C1 segment of cervical spinal cord (tissue), 14 donors: Measurements from ENCODE around the gene CCDC51.
"Not testable (repeated sequence)": the region's sequence is repeated elsewhere in the genome, so short reads cannot be mapped to it uniquely, and the experiment has no call there.

Experiments used
- DNase-seq, 14 donors: peaks; one replicate each; lab custom pipeline; 2025; lab: John Stamatoyannopoulos, UW

Gene CCDC51

DNA sequence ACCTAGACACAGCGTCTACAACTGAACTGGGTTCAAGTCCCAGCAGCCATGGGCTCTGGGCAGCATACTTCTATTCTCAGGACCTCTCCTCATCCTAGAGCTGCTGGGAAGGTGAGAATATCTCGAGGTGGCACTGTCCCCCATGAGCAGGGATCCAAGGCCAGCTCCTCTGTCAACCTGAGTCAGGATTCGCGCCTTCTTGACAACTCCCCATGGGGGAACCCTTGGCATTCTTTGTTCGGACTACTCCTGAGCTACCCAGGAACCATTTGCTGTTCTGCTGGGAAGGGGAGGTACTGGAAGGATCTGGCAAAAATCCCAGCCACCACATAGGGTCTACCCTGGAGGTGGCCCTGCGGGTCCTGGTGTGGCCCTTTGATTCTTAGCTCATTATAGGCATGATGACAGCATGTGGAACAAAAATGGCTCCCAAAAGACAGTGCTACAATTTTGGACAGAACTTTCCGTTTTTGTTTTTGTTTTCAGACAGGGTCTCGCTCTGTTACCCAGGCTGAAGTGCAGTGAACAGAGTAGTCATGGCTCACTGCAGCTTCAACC lies 32.3 kb downstream of the CCDC51 start:
- no peak for DNase-seq

DNA sequence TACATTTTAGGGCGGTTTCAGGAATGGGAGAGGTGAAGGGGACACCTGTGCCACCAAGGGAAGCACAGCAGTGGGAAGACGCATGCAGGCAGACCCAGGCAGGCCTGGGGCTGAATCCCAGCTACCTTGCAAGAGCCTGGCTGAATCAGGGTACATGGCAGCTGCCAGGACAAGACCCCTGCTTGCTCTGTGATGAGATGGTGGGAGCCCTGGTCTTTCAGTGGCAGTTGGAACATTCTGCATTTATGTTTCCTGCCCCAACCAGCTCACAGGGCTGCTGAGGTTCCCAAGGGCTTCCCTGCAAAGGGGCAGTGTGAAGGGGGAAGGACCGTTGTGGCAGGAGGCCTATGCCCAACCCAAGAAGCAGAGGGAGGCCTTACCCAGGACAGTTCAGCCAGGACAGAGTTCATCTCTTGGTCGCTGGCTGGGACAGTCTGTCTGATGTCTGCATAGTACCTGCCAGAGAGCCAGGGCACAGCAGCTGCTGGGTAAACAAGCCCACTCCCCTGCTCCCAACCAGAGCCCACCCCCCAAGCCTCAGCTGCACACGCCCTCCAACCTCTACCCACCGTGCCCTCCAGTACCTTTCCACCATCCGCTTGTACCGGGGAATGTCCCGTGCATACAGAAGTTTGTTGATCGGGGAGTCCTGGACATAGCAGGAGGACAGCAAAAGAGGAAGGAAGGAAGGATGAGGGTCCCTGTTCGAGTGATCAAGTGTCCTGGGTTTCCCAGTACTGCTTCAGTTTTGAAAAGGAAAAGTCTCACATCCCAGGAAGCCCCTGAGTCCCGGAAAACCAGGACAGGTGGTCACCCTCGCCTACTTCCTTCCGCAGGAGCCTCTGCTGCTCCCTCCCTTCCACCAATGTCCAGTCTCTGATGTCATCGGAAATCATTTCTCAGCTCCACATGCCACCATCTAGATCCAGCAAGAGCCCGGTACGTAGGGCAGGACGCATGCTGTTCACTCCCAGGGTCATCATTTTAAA lies 33.2 kb downstream of the CCDC51 start:
- no peak for DNase-seq

DNA sequence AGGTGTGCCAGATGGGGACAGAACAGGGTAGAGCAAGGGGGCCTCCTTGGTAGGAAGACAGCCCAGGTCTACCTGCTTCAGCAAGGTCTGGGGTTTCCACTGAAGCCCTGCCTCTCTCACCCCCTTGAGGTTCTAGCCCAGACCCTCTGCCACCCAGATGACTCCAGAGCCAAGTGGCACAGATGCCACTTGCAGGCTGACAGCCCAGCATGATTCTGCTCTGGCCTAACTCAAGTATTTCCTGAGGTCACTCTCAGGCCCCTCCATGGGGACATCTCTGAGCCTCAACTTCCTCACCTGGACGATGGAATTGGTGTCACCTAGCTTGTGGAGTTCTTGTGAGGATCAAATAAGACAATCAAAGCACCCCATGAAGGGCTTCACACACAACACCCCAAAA lies 33.9 kb downstream of the CCDC51 start:
- DNase-seq, result no peak

DNA sequence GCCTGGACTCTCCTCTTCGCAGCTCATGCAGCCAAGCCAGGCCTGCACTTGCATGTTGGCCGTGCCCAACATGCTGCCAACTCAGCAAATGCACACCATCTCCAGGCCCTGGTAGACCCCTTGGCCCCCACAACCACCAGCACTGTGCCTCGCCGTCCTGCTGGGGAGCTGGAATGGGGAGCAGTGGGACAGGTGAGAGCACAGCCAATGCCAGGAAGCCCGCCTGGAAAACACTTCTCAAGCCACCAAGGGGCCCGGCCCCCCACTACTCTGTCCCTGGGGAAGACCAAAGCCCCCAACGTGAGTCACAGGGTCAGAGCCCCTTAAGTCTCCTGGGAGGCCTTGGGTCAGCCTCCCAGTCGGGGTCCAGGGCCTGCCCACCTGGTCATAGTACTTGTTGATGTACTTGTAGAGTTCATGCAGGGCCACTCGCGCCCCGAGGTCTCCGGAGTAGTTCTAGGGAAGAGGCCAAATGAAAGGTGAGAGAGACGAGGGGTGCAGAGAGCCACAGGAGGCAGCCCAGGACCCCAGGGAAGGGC lies 34.5 kb downstream of the CCDC51 start:
- no peak for DNase-seq

DNA sequence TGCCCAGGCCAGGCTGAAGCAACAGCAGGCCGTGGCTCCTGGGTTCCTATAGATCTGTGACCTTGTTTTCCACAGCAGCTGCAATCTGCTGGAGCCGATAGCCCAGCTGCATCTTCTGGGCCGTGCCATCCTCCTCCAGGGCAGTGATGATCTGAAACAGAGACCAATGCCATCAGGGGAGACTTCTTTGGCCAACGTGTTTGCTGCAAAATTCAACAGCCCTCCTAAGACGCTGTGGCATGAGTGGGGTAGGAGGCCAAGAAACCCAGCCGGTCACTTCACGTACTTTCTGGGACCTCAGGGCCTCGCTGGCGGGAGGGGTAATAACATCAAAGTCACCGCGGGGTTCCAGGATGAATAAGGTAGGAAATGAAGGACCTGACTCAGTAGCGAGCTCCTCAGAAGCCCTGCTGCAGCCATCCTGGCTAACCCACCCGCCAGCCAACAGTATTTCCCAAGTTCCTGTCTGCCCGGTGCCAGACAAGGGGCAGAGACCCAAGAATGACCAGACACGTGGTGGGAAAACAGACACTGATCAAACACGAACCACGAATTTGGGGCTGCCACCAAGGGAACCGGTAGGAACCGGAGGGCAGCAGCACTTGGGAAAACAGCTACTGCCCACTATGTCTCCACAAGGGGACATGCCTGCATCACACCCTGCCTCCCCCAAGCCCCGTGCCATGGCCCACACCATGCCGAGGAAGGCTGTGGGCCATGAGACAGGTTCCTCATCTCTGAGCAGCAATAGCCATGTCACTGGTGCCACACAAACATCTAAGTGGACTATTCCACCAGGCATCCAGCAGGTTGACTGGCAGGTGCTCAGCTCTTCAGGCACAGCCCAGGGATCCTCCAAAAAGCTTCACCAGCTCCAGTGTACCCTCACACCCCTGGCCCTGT lies 35.2 kb downstream of the CCDC51 start:
- DNase-seq, result peak in 1 of 14 donors; percentile 38

DNA sequence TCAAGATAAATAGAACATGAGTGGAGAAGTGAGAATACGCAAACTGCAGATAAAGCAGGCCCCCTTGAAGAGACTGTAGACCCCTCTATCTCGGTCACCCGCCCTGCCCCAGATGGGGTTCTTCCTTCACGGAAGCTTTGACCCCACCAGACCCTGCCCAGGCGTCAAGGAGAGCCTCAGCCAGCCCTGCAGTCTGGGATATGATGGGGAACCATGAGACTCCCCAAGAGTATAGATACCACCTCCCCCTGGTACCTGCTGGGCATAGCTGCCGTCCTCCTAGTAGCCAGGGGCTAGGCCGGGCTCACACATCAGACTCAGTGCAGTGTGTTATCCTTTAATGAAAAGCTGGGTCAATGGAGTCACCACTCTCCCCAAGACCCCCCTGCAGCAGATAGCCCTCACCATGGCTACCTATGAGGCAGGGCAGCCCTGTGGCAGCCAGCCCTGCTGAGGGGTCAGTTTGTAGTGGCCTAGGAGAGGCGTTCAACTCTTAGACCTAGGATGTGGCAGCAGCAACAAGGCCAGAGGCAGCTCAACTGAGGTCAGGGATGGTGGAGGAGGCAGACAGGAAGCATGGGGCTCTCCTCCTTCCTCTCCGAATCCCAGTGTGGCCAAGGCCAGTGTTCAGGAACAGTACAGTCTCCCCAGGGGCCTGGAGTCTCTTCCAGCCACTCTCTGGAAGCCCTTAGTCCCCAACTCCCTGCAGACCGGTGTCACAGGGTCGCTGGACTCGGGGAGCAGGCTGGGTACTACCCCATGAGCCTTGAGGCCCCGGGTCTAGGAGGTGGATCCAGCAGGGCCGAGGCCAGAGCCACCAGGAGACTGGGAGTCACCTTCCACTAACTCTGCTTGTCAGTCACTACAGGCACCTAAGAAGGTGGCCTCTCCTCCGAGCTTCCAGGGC lies 36.1 kb downstream of the CCDC51 start:
- no peak for DNase-seq

DNA sequence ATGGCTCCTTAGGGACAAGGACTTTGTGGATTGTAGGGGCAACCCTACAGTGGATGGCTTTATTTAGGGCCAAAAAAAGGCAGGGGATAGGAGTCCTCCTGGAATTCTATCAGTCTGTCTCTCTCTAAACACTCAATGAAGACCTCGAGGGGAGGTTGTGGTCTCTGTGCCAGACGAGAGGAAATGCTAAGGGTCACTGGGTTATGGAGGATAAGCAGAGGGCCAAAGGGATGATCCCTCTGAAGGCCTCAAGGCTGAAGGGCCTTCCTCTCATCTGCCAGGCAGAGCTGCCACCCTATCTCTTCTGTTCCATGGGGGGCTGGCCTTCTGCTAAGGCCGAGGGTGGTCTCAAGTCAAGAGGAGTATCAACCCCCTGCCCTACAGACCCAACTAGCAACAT lies 37.0 kb downstream of the CCDC51 start:
- DNase-seq, result no peak

DNA sequence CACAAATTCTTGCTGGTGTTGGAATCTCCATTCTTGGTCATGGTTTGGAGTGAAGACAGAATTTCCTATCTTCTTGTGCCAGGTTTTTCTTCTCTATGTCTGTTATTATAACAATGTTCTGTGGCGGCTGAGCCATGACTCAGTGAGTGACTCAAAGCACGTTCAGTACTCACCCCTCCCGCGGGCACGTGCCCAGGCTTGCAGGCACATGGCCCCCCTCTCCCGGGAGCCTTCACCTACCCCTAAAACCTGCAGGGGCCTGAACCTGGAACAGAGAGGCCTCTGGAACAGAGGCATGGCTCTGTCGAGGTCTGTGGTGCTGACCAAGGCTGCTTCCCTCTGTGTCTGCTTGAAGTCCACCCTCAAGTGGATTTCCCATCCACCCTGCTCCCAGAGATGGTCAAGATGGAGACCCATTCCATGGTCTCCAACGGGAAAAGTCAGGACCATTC lies 37.6 kb downstream of the CCDC51 start:
- DNase-seq, result peak in 2 of 14 donors; percentile 13 to 43

DNA sequence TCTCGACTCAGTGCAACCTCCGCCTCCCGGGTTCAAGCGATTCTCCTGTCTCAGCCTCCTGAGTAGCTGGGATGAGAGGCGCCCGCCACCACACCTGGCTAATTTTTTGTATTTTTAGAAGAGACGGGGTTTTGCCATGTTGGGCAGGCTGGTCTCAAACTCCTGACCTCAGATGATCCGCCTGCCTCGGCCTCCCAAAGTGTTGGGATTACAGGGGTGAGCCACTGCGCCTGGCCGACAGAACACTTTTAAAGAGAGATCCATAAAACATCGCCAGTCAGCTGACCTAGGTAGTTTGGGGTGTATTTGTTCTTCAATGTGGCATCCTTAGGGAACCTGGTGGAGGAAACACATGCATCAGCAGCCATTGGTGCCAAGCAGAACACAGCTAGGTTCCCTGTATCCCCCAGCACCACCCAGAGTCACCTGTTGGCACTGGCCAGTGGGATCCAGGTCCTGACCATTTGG lies 38.5 kb downstream of the CCDC51 start:
- DNase-seq, result not testable (repeated sequence)

DNA sequence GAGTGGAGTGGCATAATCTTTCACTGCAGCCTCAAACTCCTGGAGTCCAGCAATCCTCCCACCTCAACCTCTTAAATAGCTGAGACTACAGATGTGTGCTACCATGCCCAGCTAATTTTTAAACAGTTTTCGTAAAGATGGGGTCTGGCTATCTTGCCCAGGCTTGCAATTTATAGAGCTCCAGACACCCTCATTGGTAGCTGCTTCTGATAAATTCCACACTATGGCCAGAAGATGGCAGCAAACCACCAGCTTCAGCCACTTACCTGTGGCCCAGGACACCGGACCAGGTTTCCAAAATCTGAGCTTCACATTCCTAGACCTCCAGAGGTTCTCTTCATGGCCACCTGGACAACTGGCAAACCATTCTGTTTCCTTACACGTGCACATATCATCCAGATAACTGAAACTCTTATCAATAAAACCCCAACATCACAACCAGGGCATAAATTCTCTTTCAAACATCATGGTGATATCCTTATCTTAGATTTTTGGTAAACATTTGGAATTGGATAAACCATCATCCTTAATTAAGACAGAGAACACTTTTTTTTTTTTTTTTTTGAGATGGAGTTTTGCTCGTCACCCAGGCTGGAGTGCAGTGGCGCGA lies 39.0 kb downstream of the CCDC51 start:
- peak in 5 of 14 donors; percentile 19 to 59 (median 30) for DNase-seq

DNA sequence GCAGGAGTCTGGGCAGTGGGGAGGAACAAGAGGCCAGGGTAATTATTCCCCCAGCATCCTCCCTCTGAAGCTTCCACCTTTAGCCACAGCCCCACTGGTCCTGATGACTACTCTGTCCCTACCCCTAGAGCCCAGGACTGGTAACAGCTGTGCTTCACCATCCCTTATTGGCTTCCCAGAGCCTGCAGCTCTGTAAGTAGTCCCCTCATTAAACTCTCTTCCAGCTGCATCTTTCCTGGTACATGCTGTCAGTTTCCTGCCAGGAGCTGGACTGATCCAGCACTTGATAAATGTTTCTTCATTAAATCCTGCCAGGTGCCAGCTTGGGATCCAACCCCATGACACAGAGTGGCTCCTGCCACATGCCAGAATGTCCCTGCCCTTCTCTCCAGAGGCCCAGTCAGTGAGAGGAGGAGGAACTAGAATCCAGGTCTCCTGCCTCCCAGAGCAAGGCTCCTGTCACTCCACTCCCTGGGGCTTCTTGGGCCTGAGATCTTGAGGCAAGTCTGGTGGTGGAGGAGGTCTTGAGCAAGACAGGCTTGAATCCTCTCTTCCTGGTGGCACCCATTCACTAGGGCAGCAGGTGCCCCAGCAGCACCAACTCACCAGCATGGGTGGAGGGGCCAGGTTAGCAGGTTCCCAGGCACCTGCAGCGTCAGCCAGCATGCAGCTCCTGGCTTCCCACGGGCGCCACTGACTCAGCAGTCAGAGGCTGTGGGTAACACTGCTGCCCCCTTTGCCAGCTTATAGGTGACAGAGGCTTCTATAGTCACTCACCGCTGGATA lies 40.3 kb downstream of the CCDC51 start:
- DNase-seq, result no peak

DNA sequence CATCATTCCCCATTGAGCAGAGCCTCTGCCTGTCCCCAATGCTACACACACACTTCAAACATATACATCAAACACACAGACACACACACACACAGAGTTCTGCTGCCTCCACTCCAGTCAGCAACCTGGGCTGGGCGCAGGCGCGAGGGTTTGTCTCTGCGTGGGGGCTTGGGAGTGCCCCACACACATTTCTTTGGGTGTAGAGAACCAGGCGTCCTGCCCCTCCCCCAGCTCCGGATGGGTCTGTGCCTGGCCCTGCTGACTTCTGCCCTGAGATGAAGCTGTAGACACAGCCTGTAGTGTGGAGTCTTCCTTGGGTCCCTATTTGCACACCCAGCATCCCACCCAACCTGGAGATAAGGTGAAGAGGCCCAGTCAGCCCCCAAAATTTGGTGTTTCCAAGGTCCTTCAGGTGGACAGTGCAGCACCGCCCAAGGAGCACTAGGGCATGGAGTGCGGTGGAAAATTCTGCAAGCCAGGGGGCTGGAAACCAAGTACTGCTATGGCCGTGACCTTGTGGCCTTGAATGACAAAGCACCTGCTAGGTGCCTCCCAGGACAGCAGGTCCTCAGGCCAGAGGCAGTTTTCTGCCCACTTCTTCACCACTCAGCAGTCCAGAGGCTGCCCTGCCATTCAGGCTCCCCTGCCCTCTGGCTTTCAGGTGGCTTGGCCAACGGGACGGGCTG lies 41.1 kb downstream of the CCDC51 start:
- no peak for DNase-seq

DNA sequence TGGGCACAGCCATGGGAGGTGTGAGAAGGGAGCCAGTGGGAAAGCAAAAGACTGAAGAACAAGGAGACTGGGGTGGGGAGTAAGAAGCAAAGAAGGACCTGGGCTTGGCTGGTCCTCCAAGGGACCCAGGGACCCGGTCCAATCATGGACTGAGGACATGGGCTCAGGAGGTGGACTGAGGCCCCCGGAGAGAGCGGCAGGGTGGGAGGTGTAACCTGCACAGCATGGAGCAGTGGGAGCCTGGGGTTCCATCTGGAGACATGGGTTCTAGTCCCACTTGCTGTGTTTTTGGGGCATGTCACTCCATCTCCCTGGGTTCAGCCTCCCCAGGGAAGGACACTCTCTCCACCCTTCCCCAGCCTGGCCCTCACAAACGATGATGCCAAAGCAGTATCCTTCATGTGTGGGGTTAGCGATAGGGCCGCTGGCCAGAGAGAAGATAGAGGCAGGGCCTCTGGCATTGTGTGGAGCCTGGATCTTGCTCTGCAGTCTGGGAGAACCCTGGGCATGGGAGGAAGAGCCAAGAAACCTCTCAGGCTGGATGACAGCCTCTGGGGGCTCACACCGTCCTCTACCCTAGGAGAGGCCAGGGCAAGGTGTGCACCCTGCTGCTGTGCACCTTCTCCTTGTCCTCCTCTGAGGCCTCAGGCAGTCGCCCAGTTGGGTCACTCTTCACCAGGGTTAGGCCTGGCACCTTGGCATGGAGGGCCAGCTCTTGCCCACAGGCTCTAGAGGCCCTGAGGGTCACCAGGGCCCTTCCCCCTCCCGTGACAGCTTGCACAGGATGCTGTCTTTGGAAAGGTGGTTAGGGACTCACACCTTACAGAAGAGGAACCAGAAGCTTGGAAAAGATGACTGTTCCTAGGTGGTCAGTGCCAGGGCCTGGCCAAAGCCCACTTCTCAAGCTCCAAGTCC lies 41.9 kb downstream of the CCDC51 start:
- DNase-seq, result no peak

DNA sequence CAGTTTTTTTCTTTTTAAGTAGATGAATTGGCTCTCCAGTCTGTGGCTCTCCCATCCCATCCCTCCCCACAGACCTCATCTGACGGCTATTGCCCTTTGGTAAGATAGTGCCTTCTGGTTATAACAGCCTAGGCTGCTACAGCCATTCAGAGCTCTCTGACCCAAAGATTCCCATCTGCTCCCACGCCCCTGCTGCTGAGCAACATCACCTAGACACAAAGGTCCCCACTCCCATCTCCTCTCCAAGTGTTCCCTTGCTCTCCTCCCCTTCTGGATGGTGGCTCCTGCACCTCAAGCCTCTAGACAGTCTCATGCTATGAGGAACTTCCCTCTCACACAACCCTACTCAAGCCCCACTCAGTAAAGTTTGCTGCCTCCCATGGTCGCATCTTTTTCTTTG lies 44.2 kb downstream of the CCDC51 start:
- DNase-seq, result no peak

DNA sequence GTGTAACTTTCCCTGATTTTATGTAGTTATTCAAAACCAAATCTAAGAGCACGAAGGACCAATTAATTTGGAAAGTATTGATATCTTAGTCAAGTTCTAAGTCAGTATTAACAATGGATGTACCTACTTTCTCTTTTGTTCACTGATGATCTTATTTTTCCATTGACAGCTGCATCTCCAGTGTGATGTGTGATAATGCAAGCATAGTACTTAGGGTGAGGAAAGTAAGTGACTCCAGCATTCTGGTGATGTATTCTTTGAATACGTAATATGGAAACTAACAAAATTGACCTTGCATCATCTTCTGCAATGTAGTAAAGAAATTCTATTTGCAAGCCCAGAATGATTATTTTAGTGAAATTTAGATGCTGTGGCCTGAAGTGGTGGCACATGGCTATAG lies 45.5 kb downstream of the CCDC51 start:
- DNase-seq, result no peak

DNA sequence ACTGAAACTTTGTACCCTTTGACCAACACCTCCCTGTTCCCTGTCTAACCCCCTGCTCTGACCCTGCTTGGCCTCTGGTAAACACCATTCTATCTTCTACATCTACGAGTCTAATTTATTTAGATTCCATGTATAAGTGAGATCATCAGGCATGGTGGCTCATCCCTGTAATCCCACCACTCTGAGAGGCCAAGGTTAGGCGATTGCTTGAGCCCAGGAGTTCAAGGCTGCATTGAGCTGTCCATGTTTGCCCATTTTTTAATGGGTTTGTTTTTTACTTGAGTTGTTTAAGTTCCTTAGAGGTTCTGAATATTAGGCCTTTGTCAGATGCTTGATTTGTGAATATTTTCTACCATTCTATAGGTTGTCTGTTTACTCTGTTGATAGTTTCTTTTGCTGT lies 51.0 kb downstream of the CCDC51 start:
- no peak for DNase-seq

DNA sequence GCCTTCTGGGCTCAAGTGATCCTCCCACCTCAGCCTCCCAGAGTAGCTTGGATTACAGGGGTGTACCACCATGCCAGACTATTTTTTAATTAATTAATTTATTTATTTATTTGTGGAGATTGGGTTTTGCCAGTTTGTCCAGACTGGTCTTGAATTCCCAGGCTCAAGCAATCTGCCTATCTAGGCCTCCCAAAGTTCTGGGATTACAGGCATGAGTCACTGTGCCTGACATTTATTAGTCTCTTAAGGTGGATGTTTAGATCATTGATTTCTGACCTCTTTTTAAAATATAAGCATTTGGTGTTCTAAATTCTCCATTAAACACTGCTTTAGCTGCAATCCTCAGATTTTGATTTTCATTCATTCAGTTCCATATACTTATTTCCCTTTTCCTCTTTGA lies 52.3 kb downstream of the CCDC51 start:
- DNase-seq, result no peak
